Activated CD4-positive, alpha-beta memory T cell treated with anti-CD3 and anti-CD28 coated beads, Interleukin-2, amount 10 ng/mL, durations not matched to agents 7 days and 5 days (primary cell): ENCODE measurements around the gene KCNA5. TPM values are rescaled to one million over a fixed set of nuclear protein-coding genes. Genes with fewer than 3 reads are reported as not detected.

ENCODE experiments used
- CTCF ChIA-PET: fragments of 350-600 bp; sonication (Branson Sonifier 250); formaldehyde crosslinking; loops from one replicate; lab custom pipeline; 2021; ENCODE audit warnings: antibody characterized with exemption, inconsistent platforms; lab: Charles Lee
- POLR2A ChIA-PET: fragments of 350-600 bp; sonication (Branson Sonifier 250); formaldehyde crosslinking; loops from one replicate; lab custom pipeline; 2021; ENCODE audit warnings: antibody characterized with exemption; lab: Charles Lee
- DNase-seq: peaks from one replicate; pipeline ENCODE4 v3.0.0-alpha.2; 2020
- H3K27ac Mint-ChIP-seq: one replicate; pipeline ENCODE4 v1.8.0; 2021; ENCODE audit warnings: mild to moderate bottlenecking, mixed read lengths
- H3K27me3 Mint-ChIP-seq: one replicate; pipeline ENCODE4 v1.8.0; 2021; ENCODE audit warnings: mixed read lengths
- H3K36me3 Mint-ChIP-seq: one replicate; pipeline ENCODE4 v1.8.0; 2021; ENCODE audit warnings: low read depth, mixed read lengths
- H3K4me1 Mint-ChIP-seq: one replicate; pipeline ENCODE4 v1.8.0; 2021; ENCODE audit warnings: mixed read lengths
- H3K4me3 Mint-ChIP-seq: one replicate; pipeline ENCODE4 v1.8.0; 2021; ENCODE audit warnings: mild to moderate bottlenecking, mixed read lengths
- H3K9me3 Mint-ChIP-seq: one replicate; pipeline ENCODE4 v1.8.0; 2021; ENCODE audit warnings: mixed read lengths
- total RNA-seq, 2 experiments: library from RNA; stranded (reverse); gene quantifications; one replicate each; pipeline ENCODE4 v1.2.3, GENCODE V29; 2021

Gene KCNA5
- total RNA-seq, 2 experiments from 2014 or later = not detected

DNA sequence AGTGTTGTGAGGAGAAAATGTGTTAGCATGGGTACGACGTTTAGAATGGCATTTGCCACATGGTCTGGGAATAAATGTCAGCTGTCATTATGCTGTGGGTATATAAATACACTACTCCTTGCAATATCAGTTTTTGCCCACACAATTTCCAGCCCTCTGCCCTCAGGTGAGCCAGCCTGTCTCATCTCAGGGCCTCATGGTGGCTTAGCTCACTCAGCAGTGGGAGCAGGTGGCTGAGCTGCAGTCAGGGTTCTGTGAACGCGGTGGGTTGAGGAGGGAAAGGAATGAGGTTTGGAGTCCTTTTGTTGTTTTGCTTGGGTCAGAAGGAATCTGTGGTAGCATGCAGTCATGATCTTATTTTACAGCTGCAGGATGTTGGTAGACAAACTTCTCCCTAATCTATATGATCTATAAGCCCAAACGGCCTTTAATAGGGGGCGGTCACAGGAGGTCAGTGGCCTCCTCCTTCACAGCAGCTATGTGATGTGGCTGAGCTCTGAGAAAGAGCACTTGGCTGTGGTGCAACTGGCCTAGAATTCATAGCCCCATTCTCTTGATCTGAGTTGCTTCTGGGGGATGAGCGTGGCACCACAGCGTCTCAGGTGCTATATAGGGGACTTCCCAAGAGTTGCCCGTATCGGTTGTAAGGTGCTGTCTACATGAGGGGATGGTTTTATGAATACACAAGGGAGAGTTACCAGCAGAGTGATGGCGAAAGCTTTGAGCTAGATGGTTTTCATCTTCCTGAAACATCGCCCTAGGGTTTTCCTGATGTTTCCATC lies 27.8 kb upstream of the KCNA5 start:
- H3K36me3 Mint-ChIP-seq = no peaks in the 10 kb centered on the region
- CTCF ChIA-PET = no interaction called here
- H3K9me3 Mint-ChIP-seq = no peaks in the 10 kb centered on the region
- no peaks in the 10 kb centered on the region for H3K4me1 Mint-ChIP-seq
- H3K27me3 Mint-ChIP-seq = peaks cover 11% of the 10 kb centered on the region
- no peak overlapping the region for H3K27ac Mint-ChIP-seq
- H3K4me3 Mint-ChIP-seq = no peak overlapping the region
- DNase-seq = no peak
- POLR2A ChIA-PET = no interaction called here

GRCh38 chr12:5016526-5016925 lies 27.2 kb upstream of the KCNA5 start:
- Mint-ChIP-seq H3K4me1 (no peaks in the 10 kb centered on the region), H3K36me3 (no peaks in the 10 kb centered on the region), H3K27ac (no peak overlapping the region), H3K4me3 (no peak overlapping the region), H3K9me3 (no peaks in the 10 kb centered on the region), H3K27me3 (peaks cover 11% of the 10 kb centered on the region)
- CTCF ChIA-PET = no interaction called here
- DNase-seq = no peak
- POLR2A ChIA-PET = no interaction called here

DNA sequence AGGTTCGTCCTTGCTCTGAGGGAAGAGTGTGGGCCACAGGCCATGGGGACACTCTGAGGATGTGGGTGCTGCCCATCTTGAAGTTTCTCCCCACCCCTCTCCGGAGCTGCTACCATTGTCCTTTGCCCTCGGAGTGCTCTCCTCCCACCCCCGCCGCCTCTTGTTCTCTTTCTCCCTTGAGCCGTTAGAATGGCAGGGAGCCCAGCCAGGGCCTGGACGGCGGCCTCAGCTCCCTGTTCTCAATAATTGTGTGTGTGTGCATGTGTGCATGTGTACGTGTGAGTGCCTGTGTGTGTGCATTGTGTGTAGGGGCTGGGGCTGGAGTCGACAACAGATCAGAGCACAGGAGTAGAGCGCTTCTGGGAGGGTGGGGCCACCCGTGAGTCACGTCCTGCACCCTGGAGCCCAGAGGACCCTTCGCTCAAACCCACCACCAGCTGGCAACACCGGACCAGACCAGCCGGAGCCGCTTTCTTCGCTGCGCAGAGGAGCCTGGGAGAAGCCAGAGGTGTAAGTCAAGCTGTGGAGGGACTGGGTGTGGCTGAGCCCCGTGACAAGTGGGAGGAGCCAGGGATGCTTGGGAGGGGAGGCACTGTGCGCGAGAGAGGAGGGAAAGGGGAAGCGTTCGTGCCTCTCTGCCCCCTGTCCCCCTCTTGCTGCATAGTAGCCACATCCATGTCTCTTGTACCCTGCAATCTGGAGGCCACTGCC lies 25.9 kb upstream of the KCNA5 start:
- Mint-ChIP-seq H3K27me3 (peaks cover 10% of the 10 kb centered on the region), H3K4me1 (no peaks in the 10 kb centered on the region), H3K27ac (no peak overlapping the region), H3K4me3 (no peak overlapping the region), H3K36me3 (no peaks in the 10 kb centered on the region), H3K9me3 (no peaks in the 10 kb centered on the region)
- ChIA-PET CTCF (no interaction called here), POLR2A (interaction anchor here (1.0 kb wide), 1 partner anchor 36 kb away, joined by 3 read pairs; no protein-coding TSS in a partner anchor)
- DNase-seq = no peak

DNA sequence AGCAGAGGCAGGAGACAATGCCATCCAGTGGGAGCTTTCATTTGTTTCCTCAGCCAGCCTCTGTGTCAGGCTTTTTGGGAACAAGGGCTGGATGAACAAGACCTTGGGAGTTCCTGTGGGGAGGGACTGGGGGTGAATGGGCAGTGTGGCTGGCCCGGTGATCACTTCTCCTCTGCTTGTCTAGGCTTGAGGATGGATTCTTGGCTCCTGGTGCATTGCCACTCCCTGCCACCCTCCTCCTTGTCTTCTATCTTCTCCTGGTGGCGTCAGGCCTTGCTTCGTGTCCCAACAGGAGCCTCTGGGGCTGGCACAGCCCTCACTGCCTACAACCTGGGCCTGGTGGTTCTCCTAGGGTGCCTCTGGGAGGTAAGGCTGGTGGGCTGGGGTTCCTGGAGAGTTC lies 25.0 kb upstream of the KCNA5 start:
- no peaks in the 10 kb centered on the region for H3K9me3 Mint-ChIP-seq
- no peaks in the 10 kb centered on the region for H3K4me1 Mint-ChIP-seq
- CTCF ChIA-PET = no interaction called here

DNA sequence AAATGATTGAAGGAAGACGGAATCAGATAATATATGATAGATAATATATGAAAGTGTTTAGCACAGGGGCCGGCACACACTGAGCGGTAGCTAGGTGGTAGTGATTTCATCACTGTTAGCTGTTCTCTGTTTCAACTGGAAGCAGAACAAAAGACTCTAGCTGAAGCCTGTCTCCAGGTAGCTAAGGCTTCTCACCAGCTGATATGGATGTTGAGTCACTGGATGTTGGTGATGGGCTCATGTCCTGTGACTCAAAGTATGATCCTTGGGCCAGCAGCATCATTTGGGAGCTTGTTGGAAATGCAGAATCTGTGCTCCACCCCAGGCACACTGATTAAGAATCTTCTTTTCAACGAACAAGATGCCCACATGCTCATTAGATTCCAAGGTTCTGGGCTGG lies 21.7 kb upstream of the KCNA5 start:
- Mint-ChIP-seq H3K4me3 (no peak overlapping the region), H3K27ac (no peak overlapping the region), H3K27me3 (peaks cover 10% of the 10 kb centered on the region), H3K9me3 (no peaks in the 10 kb centered on the region), H3K36me3 (no peaks in the 10 kb centered on the region), H3K4me1 (no peaks in the 10 kb centered on the region)
- no peak for DNase-seq
- ChIA-PET CTCF (interaction anchor here (0.7 to 1.8 kb wide), 10 partner anchors 9 to 167 kb away, joined by 3 to 9 read pairs (median 4); no protein-coding TSS in a partner anchor), POLR2A (no interaction called here)

More for the DNA sequence above, 25.0 kb upstream of the KCNA5 start:
- Mint-ChIP-seq H3K27me3 (peaks cover 4% of the 10 kb centered on the region), H3K36me3 (no peaks in the 10 kb centered on the region), H3K27ac (no peak overlapping the region), H3K4me3 (no peak overlapping the region)
- DNase-seq = no peak
- POLR2A ChIA-PET = interaction anchor here (1.0 kb wide), 1 partner anchor 37 kb away, joined by 3 read pairs; no protein-coding TSS in a partner anchor

- Mint-ChIP-seq H3K4me3 (no peak overlapping the region), H3K27ac (no peak overlapping the region), H3K27me3 (peaks cover 15% of the 10 kb centered on the region), H3K9me3 (no peaks in the 10 kb centered on the region), H3K36me3 (no peaks in the 10 kb centered on the region), H3K4me1 (no peaks in the 10 kb centered on the region)
- POLR2A ChIA-PET = no interaction called here
- peak; percentile 40 for DNase-seq
- CTCF ChIA-PET = interaction anchor here (0.7 to 1.2 kb wide), 9 partner anchors 8 to 106 kb away, joined by 3 to 6 read pairs (median 4); no protein-coding TSS in a partner anchor
These were observed 21.1 kb upstream of the KCNA5 start for GRCh38 chr12:5022465-5023061.

DNA sequence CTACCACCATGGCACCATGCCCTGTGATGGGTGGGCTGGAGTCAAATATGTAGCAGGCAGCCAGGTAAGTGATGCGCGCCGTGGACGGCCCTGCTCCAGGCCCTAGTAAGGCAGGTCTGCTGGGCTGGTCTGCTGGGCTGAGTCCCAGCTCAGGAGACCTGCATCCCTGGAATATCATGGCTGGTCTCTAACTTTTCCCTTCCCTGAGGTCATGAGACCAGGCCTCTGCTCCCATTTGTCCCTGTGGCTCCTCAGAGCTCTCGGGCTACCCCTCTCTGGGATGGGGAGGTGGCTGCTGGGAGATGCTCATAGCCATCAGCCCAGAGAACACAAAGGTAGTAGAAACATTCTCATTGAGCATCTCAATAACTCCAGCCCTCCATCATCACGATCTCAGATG lies 19.8 kb upstream of the KCNA5 start:
- CTCF ChIA-PET = interaction anchor here (0.7 to 0.8 kb wide), 3 partner anchors 10 to 1673 kb away, joined by 3 to 6 read pairs (median 5); no protein-coding TSS in a partner anchor
- Mint-ChIP-seq H3K4me1 (no peaks in the 10 kb centered on the region), H3K27me3 (peaks cover 18% of the 10 kb centered on the region), H3K27ac (no peak overlapping the region), H3K4me3 (no peak overlapping the region), H3K36me3 (no peaks in the 10 kb centered on the region), H3K9me3 (no peaks in the 10 kb centered on the region)
- no peak for DNase-seq
- POLR2A ChIA-PET = no interaction called here

GRCh38 chr12:5026342-5026938 lies 17.2 kb upstream of the KCNA5 start:
- POLR2A ChIA-PET = no interaction called here
- Mint-ChIP-seq H3K4me3 (no peak overlapping the region), H3K36me3 (no peaks in the 10 kb centered on the region), H3K4me1 (no peaks in the 10 kb centered on the region), H3K27ac (no peak overlapping the region), H3K9me3 (no peaks in the 10 kb centered on the region), H3K27me3 (peaks cover 18% of the 10 kb centered on the region)
- no peak for DNase-seq
- CTCF ChIA-PET = no interaction called here

- no peak for DNase-seq
- CTCF ChIA-PET = no interaction called here
- Mint-ChIP-seq H3K27me3 (peaks cover 18% of the 10 kb centered on the region), H3K27ac (no peak overlapping the region), H3K4me3 (no peak overlapping the region), H3K36me3 (no peaks in the 10 kb centered on the region), H3K9me3 (no peaks in the 10 kb centered on the region), H3K4me1 (no peaks in the 10 kb centered on the region)
- POLR2A ChIA-PET = no interaction called here
These were observed 16.4 kb upstream of the KCNA5 start for GRCh38 chr12:5027046-5027821.

DNA sequence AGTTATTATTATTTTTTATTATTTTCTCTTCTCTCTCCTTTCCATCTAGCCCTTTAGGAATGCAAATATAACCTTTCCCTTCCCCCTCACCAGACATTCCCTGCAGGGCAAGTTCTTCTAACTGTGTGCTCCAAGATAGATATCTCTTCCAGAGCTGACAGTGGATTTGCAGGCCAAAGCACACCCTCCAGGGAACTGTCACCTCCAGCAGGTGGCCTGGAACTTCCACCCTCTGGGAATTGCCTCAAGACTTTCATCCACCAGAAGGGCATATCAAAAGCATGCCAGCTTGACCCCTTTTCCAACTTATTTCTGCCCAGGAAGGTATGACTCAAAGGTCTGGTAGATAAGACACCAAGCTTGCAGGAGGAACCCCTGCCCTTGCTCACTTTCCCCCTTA lies 13.6 kb upstream of the KCNA5 start:
- ChIA-PET POLR2A (no interaction called here), CTCF (interaction anchor here (1.5 kb wide), 1 partner anchor 8 kb away, joined by 3 read pairs; no protein-coding TSS in a partner anchor)
- Mint-ChIP-seq H3K9me3 (no peaks in the 10 kb centered on the region), H3K4me1 (no peaks in the 10 kb centered on the region), H3K27me3 (peaks cover 16% of the 10 kb centered on the region), H3K36me3 (no peaks in the 10 kb centered on the region), H3K4me3 (no peak overlapping the region), H3K27ac (no peak overlapping the region)
- DNase-seq = no peak

DNA sequence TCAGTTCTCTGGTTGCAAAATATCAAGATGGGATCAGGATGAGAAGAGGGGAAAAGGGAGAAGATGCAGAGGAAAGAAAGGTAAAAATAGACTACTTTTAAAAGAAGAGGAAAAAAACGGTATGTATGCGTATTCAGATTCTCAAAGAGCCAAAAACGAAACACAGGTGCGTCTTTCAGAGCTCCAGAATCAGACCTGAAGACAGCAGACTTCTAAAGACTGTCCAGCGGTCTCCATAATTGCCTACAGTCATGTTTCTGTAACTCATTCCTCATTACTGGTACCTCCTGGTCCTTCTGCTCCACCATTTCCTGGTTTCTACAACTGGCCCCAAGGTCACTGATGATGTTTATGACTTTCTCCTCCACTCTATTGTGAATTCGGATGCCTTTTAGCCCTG lies 12.4 kb upstream of the KCNA5 start:
- ChIA-PET CTCF (interaction anchor here (1.5 kb wide), 1 partner anchor 9 kb away, joined by 3 read pairs; no protein-coding TSS in a partner anchor), POLR2A (no interaction called here)
- H3K9me3 Mint-ChIP-seq = no peaks in the 10 kb centered on the region
- no peaks in the 10 kb centered on the region for H3K36me3 Mint-ChIP-seq
- peaks cover 8% of the 10 kb centered on the region for H3K27me3 Mint-ChIP-seq
- no peak overlapping the region for H3K4me3 Mint-ChIP-seq
- H3K27ac Mint-ChIP-seq = no peak overlapping the region
- no peak for DNase-seq
- no peaks in the 10 kb centered on the region for H3K4me1 Mint-ChIP-seq

DNA sequence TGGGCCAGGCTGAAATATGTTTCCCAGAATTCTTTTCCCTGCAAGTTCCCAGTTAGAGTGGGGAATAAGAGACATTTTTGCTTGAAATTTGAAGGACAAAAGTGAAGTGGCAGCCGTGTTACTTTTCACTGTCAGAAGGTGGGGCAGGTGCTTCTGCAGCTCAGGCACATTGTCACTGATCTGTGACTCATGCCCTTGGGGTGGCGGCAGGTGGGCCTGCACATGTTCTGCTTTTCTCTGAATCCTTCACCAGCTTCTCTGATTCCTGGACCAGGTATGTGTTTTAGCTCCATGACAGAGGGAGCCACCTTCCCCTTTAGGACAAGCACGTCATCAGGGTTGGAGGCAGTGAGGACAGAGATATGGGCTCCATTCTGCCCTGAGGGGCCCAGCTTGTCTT lies 11.7 kb upstream of the KCNA5 start:
- no peaks in the 10 kb centered on the region for H3K36me3 Mint-ChIP-seq
- ChIA-PET POLR2A (no interaction called here), CTCF (no interaction called here)
- no peaks in the 10 kb centered on the region for H3K4me1 Mint-ChIP-seq
- H3K4me3 Mint-ChIP-seq = no peak overlapping the region
- DNase-seq = no peak
- no peaks in the 10 kb centered on the region for H3K9me3 Mint-ChIP-seq
- no peak overlapping the region for H3K27ac Mint-ChIP-seq
- peaks cover 8% of the 10 kb centered on the region for H3K27me3 Mint-ChIP-seq
